Activated CD4-positive, alpha-beta T cell treated with anti-CD3 and anti-CD28 coated beads for 1 hour (primary cell): ENCODE data around the gene EVI5.
"Not testable (repeated sequence)": the region's sequence is repeated elsewhere in the genome, so short reads cannot be mapped to it uniquely, and the experiment has no call there.

ENCODE experiments used
- DNase-seq: peaks from one replicate; pipeline ENCODE4 v3.0.0-alpha.2; 2020

EVI5 gene

DNA sequence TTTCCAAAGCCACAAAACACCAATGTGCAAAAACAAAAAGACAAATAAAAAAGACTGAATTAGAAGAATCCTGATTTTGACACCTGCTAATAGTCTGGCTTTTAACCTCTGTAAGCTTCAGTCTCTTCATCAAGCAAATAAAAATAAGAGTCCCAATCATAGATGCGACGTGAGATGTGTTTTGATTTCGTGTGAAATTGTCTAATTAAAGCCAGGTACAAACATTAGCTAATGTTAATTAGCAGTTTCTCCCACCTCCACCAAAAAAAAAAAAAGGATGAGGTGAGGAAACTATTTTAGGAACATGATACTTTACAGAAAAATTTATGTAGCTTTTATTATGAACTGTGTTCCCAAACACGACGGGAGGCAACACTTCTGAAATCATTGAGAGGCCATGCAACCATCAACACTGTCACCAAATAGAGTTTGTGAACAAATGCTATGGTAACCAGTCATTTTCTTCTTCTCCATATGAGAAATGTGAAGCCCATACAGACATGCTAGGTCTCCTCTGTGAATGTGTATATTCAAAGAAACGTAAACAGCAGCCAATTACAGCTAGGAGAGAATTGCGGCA is 6.7 kb upstream of the EVI5 start:
- no peak for DNase-seq

DNA sequence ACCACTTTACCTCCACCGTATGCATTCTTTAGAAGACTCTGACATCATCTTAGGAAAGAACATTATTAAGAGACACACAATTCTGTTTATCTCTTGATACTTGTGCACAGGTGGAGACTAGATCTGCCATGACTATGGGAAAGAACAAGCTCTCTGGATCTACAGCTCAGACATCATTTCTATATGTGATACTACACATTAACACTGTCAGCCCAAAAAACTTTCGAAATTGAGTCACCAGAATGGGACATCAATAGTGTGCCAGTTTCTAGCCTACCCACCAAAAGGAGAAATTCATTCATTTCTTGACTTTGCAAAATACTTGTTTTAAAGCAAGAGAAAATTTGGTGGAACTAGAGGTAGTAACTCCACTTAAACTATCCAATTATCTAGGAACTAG is 6.0 kb upstream of the EVI5 start:
- no peak for DNase-seq

DNA sequence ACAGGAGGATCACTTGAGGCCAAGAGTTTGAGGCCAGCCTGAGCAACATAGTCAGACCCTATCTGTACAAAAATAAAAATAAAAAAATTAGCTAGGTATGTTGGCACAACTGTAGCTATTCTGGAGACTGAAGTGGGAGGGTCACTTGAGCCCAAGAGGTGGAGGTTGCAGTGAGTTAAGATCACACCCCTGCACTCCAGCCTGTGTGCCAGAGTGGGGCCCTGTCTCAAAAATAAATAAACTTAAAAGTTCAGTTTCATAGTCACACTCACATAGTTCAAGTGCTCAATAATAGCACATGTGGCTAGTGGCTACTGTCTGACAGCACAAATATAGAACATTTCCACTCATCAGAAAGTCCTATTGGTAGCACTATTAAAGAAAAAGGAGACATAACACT is 5.2 kb upstream of the EVI5 start:
- no peak for DNase-seq

DNA sequence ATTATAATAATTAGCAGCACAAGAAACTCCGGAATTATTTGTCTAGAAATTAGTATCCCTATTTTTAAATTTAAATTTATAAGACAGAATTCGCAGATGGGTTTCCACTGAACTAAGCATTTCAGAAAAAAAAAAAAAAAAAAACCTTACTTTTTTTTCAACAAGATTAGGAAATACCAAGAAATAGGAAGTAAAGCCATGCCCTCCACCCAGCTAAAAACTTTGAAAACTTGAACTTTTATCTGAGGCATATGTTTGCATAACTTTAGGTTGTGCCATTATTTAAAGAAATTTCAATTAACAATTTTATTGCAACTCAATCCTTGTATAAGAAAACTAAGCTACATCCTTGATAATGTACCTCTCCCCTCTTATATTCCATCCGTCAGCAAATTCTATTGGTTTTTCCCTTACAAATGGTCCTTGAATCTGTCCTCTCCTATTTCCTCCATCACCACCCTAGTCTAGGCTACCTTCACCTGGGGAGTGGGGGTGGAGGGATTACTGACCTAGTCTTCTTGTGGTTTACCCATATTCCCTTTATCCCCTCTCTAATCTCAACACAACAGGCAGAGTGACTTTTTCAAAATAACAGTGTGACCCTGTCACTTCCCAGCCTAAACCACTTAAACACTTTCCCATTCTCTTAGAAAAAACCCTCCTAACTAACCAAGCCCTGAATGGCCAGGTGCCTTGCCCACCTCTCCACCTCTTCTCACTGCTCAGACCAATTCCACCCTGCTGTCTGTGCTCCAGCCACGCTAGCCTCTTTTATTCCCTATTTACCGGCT is 1.4 kb upstream of the EVI5 start:
- no peak for DNase-seq

DNA sequence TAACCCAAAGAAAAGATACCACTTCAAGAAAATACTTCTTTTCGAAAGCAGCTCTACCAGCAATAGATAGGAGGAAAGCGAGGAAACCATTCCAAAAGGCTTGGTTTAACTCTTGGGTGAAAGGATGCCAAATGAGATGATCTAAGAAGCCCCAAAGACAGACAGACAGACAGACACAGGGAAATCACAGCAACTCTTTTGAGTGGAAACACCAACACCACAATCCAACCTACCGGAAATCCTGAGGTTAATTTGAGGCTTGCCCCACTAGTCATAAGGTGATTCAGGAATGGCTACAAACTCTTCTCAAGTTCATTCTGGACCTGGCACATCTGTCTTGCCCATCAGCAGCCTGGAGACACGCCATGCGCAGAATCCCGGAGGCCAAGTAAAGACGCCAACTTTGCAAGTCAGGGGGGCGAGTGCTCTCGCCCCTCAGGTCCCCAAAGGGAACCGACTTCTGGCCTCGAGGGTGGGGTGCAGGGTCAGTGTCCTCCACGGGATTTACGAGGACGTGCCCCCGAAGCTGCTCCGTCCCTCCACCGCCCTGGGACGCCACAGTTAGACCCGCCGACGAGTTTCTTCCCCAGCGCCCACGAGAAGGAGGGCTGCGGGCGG is 778 bp downstream of the EVI5 start:
- no peak for DNase-seq

DNA sequence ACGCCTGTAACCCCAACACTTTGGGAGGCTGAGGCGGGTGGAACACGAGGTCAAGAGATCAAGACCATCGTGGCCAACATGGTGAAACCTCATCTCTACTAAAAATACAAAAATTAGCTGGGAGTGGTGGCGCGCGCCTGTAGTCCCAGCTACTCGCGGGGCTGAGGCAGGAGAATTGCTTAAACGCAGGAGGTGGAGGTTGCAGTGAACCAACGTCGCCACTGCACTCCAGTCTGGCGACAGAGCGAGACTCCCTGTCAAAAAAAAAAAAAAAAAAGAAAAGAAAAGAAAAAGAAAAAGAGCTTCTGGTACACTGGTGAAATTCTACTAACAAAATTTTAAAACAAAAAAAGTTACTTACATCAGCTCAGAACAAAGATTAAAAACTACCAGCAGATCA is 1.4 kb downstream of the EVI5 start:
- DNase-seq = not testable (repeated sequence)

DNA sequence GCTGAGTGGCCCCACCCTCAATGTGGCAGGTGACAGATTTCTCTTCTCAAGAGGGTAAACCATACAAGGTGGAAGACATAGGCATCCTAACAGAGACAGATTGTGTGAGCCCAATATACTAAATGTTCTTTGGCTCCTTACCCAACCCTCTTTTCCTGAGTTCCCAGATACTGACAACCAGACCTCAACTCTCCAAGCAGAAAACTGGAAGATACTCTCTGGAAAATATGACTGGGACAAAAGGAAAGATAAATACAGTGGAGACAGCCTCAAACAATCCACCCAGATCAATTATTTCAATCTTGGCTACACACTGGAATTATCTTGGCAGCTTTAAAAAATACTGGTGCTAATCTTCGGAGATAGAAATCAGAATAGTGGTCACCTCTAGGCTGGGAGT is 6.5 kb downstream of the EVI5 start:
- DNase-seq = no peak

DNA sequence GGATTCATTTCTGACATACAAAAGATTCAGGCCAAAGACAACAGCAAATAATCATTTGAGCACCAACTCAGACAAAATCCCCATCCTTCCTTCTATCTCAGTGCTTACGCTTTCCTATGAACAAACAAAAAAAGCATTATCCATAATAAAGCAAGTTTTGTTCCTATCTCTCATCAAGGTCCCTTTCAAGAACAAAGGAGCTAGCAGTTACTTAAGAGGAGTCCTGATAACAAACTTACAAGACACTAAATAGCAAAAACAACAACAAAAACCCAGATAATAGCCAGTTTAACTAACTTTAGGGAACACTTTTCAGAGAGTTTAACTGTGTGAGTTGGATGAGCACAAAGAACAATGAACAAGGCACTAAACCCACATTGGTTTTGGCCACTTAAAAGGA is 10.5 kb downstream of the EVI5 start:
- DNase-seq = no peak

DNA sequence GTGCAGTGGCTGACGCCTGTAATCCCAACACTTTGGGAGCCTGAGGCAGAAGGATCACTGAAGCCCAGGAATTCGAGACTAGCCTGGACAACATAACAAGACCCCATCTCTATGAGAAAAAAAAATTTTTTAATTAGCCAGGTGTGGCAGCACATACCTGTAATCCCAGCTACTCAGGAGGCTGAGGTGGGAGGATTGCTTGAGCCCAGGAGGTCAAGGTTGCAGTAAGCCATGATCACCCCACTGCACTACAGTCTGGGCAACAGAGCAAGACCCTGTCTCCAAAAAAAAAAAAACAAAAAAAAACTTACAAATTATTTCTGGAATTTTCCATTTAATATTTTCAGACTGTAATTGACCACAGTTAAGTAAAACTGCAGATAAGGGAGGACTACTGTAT is 11.2 kb downstream of the EVI5 start:
- not testable (repeated sequence) for DNase-seq

DNA sequence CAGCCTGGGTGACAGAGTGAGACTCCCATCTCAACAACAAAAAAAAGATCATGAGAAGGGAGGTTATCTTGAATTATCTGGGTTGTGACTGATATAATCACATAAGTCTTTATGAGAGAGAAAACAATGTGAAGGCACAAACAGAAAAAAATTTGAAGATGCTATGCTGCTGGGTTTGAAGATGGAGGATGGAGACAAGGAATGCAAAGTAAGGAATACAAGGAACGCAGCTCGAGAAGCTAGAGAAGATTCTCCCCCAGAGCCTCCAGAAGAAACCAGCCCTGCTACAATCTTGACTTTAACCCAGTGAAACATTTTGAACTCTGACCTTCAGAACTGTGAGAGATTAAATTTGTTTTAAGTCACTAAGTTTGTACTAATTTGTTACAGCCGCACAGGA is 15.1 kb downstream of the EVI5 start:
- no peak for DNase-seq

DNA sequence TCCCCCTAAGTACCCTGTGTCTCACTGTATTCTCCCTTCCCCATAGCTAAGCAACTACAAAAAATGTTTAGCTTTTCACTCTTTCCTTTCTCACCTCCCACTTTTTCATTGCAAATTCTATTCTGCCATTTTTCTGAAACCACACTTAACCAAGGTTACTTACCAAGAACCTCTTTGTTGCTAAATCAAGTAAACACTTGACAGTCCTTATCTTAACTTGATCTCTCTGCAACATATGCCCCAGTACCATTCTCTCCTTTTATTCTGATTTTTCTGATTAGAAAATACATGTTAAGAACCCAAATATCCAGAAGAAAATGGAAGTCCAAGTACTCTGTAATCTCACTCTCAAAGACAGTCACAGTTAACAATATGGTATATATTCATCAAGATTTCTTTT is 16.0 kb downstream of the EVI5 start:
- DNase-seq = no peak

DNA sequence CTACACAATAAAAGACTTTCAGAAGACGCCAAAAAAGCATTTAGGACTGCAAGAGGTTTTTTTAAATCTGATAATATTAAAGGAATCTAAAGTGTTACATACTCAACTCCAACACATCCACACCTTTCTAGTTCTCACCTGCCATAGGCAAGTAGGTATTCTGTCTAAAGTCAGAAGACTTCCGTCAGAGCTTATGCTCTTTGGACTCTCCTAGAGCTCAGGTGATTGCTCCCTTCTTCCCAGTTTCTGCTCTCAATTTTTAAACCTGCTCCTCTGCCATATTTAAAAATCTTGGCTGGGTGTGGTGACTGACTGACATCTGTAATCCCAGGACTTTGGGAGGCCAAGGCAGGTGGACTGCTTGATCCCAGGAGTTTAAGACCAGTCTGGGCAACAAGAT is 16.6 kb downstream of the EVI5 start:
- DNase-seq = no peak

DNA sequence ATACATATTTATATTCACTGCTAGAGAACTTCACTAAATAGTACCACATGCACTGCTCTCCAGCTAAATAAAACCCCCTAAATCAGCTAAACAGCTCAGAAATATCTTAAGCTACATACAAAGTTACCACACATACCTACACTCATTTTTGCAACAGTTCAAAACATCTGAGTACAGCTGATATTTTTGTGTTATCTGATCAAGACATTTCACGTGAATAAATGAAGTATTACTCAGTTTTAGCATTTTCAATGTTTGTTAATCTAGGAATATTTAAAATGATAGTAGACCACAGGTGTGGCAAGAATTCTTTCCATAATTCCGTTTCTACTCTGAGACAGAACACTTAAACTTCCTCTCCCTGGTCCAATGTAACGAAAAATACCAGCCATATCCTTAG is 20.8 kb downstream of the EVI5 start:
- no peak for DNase-seq

DNA sequence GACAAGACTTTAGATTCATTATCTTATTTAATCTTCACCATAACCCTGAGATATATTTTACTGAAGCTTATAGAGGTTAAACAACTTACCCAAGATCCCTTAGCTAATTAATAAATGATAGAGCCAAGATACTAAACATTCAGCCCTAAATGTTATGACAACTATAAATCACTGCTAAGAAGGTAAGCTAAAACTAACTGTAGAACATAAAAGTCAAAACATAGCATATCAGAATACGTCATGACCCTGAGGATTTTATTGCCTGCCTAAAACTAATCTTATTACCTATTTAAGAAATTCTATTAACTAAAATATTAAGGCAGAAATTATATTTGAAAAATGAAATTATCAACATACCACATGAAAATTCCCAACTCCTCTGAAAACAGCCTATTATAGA is 22.6 kb downstream of the EVI5 start:
- no peak for DNase-seq

DNA sequence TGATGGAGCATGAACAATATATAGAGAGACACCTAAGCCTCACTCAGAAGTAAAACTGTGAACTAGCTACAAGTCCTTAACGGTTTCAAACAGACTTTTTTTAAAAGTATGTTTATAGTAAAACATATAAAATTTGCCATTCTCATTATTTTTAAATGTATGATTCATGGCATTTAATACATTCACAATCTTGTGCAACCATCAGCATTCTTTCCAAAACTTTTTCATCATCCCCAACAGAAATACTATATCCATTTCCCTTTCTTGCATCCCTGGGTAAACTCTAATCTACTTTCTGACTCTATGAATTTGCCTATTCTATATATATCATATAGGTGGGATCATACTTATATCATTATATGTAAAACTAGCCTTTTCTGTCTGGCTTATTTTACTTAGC is 25.5 kb downstream of the EVI5 start:
- DNase-seq = no peak

DNA sequence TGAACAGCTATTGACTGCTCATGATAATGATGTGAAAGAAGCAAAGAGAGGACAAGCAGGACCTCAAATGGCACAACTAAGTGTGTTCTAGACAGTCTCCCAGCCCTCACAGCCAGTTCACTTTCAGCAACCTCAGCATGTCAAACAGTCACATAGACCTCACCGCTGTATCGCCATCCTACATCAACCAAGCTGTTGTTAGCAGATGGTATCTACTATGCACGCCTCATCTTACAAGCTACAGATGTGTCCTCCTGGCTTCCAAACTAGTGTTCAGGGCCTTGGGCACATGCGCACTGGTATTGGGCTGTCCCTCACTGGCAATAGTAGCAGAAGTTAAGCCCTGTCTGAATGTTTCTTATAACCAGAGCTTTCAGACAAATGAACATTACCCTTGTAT is 28.4 kb downstream of the EVI5 start:
- DNase-seq = no peak

DNA sequence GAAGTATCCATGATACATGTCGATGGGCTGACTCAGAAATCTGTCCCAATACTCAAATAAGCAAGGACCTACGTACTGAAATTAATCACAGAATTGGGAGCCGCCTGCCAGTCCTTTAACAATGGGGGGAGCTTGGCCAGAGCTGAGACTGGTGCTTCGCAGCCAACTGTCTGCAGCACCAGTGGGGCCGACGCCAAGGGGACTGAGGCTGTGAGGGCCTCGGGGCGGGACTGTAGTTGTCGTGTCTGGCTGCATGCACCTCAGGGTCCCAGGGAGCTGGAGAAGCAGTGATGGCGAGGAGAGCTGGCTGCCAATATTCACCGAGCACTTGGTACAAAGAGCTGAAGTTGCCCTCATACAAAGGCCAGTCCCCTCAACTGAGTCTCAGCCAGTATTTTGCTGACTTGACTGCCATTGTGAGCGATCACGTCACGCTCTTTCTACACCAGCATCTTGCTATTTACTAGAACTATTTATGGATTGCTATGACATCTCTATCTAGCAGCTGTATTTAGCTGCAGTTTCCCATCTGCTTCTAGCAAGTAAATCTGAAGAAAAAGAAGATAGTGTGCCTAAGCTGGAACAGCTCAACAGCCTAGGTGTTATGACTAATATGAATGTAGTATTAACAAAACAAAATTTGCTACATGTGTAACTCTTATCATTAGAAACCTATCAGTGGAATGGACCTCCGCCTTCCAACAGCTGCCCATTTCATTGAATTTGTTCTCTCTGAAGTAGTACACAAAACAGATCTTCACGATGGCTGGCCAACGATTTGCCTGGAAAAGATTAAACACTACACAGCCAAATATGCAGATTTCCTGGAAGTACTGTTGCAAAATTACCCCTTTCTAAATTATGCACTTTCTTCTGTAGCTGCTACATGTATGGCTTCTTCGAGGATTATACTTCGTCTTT is 29.1 kb downstream of the EVI5 start:
- DNase-seq = no peak

DNA sequence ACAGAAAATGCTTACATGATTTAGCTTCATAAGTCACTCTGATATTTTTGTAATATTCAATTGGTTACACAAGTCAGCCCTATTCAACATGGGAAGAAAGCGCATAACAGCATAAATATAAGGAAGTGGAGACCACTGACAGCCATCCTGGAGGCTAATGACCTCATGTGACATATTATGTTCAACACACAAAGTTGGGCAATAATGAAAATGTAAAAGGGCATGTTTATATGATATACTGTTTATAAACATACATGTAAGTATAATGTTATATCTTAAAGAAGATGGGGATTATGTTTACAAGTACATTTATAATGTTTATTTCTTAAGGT is 30.2 kb downstream of the EVI5 start:
- no peak for DNase-seq

DNA sequence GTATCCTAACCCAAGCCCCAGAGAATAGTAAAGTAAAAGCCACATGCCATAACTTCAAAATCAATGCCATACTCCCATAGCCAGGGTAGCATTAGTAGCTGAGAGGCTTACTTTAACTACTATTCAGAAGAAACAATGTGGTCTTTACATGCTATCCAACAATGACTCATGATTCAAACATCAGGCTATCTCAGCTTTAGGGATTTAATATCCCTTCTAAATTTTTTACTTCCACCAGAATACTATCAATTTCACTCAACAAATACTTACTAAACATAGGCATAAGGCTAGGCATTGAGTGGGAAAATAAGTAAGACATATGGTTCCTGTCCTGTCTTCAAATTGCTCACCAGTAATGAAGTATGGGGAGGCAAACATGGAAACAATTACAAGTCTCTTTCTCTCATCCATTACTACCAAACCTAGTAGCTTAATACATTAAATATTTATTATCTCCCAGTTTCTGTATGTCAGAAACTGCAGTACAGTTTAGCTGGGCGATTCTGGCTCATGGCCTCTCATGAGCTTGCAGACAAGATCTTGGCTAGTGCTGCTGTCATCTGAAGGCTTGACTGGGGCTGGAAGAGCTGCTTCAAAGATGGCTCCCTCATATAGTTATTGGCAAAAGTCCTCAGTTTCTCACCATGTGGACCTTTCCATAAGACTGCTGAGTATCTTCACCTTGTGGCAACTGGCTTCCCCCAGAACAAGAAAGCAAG is 30.7 kb downstream of the EVI5 start:
- DNase-seq = no peak

DNA sequence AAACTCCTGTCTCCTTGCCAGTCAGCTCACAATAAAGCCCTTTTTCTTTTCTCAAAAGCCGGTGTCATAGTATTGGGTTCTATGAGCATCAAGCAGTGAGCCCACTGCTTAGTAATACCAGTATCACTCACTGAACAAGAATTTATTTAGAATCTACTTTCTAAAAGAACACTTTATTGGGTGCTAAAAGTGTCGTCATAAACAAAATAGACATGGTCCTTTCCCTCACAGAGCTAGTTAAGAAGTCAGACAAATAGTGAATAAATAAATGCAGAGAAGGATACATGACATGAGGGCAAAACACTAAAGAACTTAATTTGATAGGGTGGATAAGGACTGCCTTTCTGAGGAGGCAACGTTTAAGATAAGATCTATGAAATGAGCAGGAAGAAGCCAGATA is 32.2 kb downstream of the EVI5 start:
- DNase-seq = no peak

DNA sequence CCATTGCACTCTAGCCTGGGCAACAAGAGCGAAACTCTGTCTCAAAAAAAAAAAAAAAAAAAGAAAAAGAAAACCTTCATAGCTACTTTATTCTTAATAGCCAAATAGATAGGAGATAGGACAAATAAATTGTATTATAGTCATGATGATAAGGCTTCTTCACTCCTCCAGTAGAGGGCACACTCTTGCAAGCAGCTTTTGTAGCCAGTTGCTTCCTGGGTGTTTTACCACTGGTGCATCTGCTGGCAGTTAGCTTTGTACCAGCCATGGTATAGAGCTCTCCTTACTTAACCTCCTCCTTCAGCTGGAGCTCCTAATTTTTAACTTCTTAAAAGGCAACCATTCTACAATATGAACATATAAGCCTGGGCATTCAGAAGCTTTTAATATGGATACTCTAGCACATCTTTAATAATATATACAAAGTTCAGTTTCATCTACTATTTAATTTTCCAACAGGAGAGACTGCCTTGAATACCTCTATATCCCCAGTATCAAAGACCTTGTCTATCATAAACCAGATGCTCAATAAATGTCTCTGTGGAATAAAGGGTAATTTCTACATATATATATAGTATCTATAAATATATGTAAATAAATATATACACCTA is 35.8 kb downstream of the EVI5 start:
- no peak for DNase-seq

DNA sequence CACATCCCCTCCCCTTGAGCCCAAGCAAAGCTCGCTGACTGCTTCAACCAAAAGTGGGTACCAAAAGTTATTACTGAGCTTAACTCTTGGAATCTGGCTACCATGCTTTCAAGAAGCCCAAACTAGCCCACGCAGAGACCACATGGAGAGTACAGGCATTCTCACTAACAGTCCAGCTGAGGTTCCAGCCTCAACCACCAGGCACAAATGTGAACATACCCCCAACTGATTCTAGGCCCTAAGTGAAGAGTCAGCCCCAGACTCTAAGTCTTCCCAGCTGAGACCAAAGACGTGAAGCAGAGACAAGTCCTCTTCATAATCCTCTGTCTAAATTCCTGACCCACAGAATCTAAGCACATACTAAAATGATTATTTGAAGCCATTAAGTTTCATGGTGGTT is 36.8 kb downstream of the EVI5 start:
- no peak for DNase-seq

DNA sequence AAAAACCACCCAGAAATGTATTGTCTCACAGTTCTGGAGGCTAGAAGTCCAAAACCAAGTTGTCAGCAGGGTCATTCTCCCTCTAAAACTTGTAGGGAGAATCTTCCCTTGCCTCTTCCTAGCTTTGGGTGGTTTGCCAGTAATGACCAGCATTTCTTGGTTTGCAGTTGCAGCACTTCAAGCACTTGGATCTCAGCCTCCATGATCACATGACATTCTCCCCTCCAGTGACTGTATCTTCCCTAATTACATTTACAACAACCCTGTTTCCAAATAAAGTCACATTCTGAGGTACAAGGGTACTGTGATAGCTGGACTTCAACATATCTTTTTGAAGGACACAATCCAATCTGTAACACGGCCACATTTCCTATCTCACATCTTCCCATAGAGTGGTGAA is 37.2 kb downstream of the EVI5 start:
- no peak for DNase-seq
